HCEC 1CT (cell line): Measurements from ENCODE around the gene GFI1B.
"Not testable (repeated sequence)": the region's sequence is repeated elsewhere in the genome, so short reads cannot be mapped to it uniquely, and the experiment has no call there.

ENCODE experiments used
- DNase-seq: peaks from one replicate; pipeline ENCODE4 v3.0.0-alpha.2; 2017

The GFI1B gene

DNA sequence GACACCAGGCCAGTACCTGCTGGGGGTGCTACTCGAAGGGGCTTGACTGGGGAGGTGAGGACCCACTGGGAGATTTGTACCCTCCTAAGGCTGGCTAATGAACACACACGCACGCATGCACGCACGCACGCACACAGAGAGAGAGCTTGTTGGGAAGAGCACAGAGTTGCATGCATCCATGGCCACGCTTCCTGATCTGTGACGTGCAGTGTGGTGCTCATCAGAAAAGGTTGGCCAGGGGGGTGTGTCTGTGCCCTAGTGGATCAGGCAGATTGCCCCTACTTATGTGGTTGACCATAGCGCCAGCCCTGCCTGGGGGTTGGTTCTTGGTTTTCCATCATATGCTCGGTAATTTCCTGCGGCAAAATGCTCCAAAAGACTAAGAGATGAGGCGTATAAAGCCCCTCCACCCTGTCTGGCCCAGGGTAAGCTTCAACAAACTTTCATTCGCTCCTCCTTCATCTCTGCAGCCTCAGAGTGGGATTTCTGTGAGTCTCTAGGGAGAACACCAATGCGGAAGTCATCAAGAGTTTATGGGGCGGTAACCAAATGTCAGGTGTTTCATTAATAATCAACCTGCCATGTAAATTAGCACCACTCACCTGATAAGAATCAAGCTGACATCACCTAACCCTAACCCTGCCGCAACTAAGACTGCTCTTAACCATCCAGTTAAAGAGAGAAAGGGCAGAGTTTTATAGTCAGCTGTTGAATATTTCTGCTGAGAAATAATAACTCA lies 8.0 kb upstream of the GFI1B start:
- DNase-seq: no peak

- DNase-seq: no peak
These were observed 5.3 kb upstream of the GFI1B start for GRCh38 chr9:132973166-132973565.

- no peak for DNase-seq
These were observed 4.8 kb upstream of the GFI1B start for GRCh38 chr9:132973713-132974112.

DNA sequence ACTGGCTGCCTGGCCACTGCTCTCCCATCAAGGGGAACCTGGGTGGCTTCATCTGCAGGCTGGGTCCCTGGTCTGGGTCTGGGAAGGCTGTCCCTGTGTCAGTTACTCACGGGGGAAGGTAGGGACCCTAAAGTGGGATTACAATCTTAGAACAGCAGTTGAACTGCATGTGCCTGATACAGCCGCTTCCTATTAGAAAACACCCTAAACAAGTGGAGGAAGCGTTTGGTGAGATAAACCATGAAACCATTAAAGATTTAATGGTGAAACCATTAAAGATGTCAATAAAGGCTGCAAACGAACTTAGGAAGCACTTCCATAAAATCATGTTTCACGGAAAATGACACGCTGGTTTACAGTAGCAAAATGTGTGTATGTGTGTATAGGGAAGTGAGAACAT lies 2.5 kb upstream of the GFI1B start:
- DNase-seq: no peak

GRCh38 chr9:132976571-132976970 lies 1.9 kb upstream of the GFI1B start:
- DNase-seq: no peak

- no peak for DNase-seq
These were observed 413 bp upstream of the GFI1B start for GRCh38 chr9:132978112-132978450.

DNA sequence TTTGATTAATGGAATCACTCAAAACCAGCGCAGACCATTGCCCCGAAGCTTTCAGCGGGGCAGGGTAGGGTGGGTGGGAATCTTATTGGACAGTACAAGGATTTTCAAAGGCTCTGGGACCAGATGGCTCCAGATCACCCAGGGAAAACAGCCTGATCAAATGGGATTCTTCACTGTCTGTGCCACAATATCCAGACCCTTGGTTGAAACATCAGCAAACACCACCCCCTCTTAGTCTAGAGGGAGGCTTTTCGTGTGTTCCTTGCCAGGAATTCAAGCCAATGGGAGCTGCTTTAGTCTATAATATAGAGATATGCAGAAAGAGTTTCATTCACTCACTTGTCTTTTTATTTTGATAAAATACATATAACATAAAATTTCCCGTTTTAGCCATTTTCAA lies 1.7 kb downstream of the GFI1B start:
- DNase-seq: no peak

GRCh38 chr9:132982458-132982857 lies 4.0 kb downstream of the GFI1B start:
- no peak for DNase-seq

DNA sequence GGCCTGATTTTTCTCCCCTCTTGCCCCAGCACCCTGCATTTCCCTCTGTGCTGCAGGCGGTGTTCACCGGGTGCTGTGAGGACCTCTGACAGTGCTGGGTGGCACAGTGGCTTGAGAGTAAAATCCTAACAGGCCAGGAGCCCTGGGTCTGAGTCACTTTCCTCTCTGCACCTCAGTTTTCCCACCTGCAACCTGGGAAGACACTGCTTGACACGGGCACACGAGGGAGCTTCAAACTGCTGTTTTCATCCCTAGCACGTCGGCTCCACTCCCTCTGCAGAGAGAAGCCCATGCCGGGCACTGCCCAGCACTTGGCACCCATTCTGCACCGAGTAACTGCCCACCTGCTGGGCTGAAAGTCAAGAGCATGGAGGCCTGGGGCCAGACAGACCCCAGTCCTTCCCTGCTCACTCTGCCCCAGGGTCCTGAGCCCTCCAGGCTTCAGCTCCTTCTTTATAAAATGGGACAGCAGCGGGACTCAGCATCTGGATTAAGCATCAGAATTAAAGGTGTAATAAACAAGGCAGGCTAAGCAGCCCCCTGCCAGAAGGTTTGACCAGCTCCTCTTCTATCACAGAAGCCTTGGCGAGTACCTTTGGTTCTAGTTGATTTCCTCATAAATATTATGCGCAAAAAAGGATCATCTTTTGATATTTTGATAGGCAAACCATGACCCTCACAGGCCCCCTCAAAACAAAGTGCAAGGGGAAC lies 5.2 kb downstream of the GFI1B start:
- no peak for DNase-seq

DNA sequence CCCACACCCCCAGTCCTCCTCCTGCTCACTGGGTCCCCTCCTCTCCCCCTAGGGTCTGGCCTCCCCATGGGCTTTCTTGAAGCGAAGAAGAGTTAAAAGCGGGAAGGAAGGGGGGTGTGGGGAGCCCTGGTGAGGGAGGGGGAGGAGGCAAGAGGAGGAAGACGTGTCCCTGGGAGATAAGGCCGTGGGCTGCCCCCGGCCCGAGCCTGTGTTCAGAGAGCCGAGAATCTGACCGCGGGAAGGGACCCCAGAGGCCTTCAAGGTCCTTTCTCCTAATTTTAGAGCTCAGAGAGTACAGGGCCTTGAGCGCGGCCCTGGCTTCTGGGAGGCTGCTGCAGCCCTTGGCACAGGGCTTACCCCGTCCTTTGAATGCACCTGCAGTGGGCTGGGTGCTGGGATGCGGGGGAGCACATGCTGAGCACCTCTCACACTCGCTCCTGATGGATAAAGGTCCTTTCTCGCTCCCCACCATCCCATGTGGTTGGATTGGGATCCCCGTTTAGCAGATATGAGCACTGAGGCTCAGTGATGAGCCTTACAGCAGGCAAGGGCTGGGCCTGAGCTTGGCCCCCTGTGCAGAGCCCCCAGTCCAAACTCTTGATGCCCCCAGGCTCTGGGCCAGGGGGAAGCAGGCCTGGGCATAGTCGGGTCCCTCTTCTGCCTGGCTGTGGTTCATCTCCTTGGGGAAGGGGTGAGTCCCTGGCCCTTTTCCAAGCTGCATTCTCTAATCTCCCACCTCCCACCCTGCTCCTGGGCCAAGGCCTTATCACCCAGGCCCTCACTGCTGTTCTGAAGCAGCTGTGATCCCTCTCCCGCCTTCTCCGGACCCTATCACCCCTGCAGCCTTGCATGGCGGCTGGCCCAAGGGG lies 5.9 kb downstream of the GFI1B start:
- no peak for DNase-seq

- DNase-seq: no peak
These were observed 6.5 kb downstream of the GFI1B start for GRCh38 chr9:132985071-132985350.

GRCh38 chr9:132985489-132985888 lies 7.0 kb downstream of the GFI1B start:
- DNase-seq: no peak

GRCh38 chr9:132986114-132986513 lies 7.6 kb downstream of the GFI1B start:
- DNase-seq: no peak

DNA sequence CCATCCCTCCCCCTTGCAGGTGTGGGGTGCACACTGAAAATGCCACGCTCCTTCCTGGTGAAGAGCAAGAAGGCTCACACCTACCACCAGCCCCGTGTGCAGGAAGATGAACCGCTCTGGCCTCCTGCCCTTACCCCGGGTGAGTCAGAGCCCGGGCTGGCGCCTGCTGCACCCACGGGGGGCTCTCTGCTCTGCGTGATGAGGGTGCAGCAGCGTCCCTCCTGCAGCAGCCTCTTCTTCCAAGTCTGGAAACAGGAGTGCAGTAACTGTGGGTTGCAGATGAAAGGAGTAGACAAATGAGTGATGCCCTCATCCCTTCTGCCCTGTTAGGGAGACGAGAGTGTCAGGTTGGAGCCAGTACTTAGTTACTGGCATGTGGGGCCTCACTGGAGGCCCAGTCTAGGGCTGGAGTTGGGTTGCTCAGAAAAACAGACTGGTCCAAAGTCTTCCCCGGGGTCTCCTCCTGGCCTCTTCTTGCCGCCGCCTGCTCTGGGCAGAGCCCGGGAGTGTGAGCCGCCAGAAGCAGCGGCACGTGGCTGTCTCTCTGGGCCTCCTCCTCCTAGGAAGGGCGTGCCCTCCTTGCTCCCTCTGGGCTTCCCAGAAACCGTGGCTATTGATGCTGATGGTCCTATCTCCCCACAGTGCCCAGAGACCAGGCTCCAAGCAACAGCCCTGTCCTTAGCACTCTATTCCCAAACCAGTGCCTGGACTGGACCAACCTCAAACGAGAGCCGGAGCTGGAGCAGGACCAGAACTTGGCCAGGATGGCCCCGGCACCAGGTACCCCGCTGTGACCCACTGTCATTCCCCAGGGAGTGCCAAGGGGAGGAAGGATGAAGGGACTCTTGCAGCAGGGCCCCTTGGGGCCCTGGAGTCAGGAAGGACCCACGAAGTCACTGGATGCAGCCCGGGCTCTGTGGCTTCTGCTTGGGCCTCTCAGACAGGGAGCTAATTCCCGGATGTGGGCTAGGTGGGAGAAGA lies 8.4 kb downstream of the GFI1B start:
- no peak for DNase-seq

DNA sequence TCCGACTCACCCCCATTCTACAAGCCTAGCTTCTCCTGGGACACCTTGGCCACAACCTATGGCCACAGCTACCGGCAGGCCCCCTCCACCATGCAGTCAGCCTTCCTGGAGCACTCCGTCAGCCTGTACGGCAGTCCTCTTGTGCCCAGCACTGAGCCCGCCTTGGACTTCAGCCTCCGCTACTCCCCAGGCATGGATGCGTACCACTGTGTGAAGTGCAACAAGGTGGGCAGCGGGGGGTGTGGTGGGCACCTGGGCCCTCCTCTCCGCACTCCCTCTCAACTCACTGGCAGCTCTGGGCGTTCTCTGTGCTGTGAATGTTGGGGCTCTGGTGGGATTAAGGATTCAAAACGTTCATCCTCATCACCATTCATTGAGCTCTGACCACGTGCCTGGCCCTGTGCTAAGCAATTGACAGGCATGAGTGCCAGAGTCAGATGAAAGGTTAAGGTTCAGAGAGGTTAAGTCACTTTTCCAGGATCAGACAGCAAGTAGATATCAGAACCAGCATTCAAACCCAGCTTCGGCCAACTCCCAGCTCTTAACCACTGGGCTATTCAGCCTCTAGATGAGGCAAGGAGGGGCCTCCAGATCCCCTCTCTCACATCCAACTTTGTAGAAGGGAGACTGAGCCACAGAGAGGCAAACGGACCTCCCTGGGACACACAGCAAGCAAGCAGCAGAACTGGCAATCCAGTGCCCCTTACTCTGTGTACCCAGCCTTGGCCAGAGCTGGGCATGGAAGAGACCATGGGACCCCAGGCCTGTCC lies 9.9 kb downstream of the GFI1B start:
- no peak for DNase-seq

DNA sequence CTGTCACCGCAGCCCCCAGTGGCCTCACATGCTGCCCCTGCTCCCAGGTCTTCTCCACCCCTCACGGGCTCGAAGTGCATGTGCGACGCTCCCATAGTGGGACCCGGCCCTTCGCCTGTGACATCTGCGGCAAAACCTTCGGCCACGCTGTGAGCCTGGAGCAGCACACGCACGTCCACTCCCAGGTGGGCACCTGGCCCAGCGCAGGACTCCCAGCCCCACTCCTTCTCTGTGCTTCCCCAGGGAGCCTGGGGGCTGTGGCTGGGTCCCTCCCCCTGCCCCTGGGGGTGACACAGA lies 10.5 kb downstream of the GFI1B start:
- DNase-seq: no peak

DNA sequence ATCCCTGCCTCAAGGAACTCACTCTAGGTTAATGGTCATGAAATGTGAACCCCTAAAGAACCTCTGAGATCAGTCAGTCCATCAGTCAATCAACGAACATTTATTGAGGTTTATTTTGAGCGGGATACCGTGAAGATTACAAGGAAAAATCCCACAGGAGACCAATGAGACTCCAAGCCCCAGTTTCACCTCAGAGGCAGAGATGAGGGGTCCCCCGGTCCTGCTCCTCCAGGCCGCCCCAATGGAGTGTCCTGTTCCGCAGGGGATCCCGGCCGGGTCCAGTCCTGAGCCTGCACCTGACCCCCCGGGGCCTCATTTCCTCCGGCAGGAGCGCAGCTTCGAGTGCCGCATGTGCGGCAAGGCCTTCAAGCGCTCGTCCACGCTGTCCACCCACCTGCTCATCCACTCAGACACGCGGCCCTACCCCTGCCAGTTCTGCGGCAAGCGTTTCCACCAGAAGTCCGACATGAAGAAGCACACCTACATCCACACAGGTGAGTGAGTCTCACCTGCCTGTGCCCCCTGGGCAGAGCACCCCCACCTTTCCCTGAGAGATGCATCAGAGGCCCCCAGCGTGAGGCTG lies 11.0 kb downstream of the GFI1B start:
- no peak for DNase-seq

- DNase-seq: not testable (repeated sequence)
These were observed 11.6 kb downstream of the GFI1B start for GRCh38 chr9:132989998-132990557.

GRCh38 chr9:132990781-132991180 lies 12.3 kb downstream of the GFI1B start:
- DNase-seq: no peak

DNA sequence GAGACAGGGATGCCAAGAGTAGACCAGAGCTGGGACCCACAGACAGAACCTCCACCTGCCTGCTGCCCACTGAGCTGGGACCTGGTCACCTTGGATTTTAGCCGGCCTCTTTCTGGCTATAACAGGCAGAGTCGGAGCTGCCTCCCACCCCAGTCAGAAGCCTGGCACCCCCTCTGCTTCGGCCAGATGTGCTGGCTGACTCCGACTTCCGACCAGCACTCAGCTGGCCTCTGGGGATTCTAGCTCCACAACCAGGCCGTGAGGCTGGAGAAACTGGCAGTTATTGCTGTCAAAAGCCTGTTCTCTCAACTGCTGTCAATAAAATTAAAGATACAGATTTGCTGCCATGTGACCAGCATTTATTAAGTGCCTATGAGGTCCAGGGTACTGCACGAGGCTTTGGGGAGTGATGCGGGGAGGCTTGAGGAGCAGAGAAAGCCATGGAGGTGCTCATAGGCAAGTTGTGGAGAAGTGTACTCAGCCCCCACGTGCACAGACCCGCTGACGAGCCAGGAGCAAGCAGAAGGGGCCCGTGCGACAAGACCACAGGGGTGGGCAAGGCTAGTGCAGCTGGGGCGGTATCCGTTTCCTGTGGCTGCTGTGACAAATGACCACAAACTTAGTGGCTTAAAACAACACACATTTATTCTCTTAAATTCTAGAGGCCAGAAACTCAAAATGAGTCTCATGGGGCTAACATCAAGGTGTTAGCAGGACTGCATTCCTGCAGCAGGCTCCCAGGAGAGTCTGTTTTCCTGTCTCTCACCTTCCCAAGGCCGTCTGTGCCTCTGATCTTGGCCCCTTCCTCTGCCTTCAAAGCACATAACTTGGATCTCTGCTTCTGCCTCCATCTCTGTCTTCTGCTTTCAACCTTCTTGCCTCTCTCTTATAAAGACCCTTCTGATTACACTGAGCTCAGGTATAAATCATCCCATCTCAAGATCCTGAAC lies 13.1 kb downstream of the GFI1B start:
- DNase-seq: no peak
